Stimulated activated CD8-positive, alpha-beta memory T cell treated with anti-CD3 and anti-CD28 coated beads, Interleukin-15, amount 100 ng/mL, for 1 hour (primary cell): Measurements from ENCODE around the gene SPINT3.
"Not testable (repeated sequence)": the region's sequence is repeated elsewhere in the genome, so short reads cannot be mapped to it uniquely, and the experiment has no call there.

ENCODE experiments used
- DNase-seq: peaks from one replicate; pipeline ENCODE4 v3.0.0-alpha.2; 2020; ENCODE audit warnings: low read depth

SPINT3 gene

DNA sequence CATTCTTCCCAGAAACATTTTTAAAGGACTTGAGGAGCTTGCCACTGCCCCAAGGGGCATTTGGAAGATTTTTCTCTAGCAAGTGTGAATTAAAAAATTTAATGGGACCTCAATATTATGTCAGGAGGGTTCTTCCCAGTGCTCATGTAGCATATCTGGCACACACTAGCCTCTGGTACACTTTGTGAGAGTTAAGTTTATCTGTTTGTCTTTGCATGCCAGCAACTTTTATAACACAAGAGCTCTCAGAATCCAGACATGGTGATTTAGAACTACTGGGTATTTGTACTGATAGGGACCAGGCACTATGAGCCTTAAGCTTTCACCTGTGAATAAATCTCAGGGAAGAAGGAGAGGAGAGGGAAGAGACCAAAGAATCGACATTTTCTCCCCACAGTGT lies 12.9 kb downstream of the SPINT3 start:
- DNase-seq: no peak

DNA sequence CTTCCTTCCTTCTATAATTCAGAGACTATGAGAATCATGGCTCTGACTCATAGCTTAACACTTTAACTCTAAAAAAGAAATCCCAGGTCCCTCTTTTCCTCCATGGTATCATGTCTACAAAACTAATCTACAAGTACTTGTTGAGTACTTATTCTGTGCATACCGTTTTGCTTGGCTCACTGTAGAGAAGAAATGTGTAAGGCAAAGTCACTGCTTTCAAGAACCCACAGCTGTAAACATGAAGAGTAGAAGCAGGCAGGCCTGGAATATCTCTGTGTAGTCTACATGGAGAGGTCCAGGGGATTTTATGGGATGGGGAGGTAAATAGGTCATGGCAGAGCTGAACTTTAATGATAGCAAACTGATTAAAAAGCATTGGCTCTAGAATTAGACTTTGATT lies 13.8 kb downstream of the SPINT3 start:
- DNase-seq: no peak

DNA sequence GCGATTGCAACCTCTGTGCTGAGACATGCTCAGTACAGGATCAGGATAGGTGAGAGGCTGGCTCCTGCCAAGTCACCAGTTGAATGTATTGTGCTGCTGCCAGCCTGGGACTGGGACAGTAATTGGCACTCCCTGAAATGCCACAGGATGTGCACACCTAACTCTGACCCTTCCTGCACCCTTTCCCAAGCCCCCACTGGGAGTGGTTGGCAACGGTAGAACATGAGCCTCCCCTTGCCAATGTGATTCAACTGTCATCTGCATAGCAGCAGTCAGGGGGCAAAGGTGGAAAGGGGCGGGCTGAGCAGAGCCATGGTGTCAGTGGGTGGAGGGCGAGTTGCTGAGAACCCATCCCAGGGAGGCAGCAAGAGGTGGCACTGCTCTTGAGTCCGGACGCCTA lies 15.4 kb downstream of the SPINT3 start:
- no peak for DNase-seq

DNA sequence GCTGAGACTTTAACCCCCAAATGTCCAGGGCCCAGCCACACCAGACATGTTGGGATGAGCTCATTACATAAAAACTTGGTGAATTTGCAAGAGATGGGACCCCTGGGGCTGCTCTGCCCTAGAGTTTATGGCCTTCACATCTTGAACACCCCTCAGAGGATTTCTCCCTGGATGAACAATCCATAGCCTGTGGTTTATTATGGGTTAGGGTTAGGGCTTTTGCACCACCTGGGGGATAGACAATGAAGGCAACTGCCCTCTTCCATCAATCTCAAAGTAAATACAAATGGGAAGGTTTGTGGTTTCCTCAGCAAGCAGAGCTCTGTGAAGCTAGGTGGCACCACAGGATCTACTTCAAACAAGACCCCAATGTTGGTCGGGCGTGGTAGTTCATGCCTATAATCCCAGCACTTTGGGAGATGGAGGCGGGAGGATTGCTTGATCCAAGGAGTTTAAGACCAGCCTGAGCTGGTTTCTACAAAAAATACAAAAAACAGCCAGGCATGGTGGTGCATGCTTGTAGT lies 17.4 kb downstream of the SPINT3 start:
- no peak for DNase-seq

DNA sequence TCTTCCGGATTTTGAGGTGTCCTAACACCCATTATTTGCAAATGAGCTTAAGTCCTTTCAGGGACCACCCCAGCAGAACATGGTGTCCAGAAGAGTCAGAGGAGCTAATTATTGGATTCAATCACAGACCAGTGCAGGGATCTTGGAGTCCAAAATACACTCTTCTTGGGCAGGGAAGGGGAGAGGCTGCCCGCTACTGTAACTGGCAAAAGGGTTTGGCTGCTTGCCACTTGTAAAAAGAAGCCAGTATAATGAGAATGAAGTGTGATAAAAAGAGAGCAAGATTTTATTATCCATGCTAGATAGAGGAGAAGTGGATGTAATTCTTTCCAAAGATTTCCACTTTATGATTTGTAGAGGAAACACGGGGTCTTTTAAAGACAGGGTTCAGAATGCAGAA lies 19.3 kb downstream of the SPINT3 start:
- DNase-seq: no peak

DNA sequence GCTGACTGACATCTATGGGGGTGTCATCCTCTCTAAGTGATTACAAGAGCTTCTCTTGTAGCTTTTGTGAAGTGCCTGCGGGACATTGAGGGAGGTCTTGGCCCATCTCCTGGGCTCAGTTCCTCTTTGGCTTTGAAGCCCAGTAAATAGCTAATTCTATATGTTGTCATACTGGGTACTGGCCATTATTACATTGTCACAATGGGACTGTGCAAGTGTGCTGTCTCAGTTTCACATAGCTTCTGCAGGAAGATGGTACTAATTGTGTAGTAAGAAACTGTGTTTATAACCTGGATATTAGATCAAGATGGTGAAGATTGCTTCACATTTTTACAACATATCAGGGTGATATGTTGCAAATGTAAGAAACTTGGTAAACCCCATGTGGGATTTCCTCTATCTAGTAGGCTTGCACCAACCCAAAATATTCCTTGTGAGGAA lies 19.9 kb downstream of the SPINT3 start:
- DNase-seq: no peak

DNA sequence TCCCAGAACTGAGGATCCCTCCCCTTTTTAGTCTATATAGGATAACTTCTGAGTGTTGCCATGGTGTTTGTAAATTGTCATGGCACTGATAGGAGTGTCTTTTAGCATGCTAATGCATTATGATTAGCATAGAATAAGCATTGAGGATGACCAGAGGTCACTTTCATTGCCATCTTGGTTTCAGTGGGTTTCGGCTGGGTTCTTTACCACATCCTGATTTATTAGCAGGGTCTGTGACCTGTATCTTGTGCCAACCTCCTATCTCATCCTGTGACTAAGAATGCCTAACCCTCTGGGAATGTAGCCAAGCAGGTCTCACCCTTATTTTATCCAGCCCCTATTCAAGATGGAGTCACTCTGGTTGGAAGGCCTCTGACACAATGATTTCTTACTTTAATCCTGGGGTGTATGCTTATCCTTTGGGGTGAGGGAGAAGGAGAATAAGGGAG lies 26.3 kb downstream of the SPINT3 start:
- DNase-seq: no peak

DNA sequence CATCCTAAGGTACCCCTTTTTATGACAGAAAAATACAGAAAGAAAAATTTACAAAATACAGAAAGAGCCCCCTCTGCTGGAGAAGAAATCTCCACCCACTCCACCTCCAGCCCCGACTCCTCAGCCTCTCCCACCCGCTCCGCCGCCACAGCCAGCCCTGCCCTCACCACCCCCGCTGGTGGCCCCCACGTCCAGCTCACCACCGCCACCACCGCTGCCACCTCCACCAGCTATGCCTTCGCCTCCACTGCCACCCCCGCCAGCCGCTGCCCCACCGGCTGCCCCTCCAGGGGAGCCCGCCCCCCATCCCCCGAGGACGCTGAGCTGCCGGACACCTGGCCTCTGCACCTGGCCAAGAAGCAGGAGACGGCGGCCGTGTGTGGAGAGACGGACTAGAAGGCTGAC lies 28.2 kb downstream of the SPINT3 start:
- DNase-seq: no peak

DNA sequence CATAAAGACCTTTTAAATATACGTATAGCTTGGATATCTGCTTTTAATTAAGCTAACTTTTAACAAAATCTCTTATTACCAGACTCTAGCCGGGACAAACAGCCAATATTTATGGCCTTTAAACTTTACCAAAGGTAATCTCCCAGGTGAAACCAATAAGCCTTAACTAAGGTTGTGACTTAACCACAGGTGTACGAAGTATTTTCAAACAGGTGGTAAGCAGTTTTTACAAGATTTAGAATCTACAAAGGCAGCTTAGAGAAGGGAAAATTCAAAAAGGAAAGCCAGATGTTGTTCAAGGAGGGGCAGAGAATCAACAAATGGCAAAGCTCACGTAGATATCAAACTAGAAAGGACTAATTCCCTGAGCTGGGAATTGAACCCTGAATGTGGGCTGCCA lies 30.0 kb downstream of the SPINT3 start:
- DNase-seq: no peak

DNA sequence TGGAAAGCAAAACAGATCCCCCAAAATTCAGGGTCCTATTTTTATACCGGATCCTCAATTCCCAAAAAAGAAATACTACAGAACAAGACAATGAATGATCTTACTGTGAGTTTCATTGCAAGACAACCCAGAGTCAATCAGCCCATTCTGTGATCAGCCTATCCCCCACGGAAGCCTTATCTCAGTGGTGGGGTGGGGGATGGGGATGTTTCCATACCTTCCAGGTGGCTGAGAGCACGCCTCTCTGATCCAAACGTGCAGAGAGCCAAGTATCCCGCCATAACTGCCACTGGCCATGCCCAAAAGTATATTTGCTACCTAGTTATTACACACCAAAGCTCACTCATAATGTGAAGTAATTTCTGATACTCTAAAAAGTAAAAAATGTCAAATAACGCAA lies 30.7 kb downstream of the SPINT3 start:
- DNase-seq: no peak

DNA sequence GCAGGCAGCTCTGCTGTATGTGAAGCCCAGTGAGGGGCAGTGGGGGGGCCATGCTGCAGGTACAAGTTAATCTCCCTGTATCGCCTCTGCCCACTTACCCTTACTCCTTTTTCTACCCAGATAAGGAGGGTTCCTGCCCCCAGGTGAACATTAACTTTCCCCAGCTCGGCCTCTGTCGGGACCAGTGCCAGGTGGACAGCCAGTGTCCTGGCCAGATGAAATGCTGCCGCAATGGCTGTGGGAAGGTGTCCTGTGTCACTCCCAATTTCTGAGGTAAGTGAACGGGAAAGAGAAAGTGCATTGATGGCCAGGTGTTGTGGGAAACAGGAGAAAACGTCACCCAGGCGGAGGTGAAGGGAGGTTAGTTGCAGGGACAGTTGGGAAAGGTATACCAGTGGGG lies 35.6 kb downstream of the SPINT3 start:
- DNase-seq: no peak

DNA sequence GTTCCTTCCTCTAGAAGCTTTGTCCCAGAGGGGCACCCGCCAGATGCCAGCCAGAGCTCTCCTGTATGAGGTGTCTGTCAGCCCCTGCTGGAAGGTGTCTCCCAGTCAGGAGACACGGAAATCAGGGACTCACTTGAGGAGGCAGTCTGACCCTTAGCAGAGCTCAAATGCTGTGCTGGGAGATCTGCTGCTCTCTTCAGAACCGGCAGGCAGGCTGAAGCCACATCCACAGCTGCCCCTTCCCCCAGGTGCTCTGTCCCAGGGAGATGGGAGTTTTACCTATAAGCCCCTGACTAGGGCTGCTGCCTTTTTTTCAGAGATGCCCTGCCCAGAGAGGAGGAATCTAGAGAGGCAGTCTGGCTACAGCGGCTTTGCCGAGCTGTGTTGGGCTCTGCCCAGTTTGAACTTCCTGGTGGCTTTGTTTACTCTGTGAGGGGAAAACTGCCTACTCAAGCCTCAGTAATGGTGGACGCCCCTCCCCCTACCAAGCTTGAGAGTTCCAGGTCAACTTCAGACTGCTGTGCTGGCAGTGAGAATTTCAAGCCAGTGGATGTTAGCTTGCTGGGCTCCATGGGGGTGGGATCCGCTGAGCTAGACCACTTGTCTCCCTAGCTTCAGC lies 37.8 kb downstream of the SPINT3 start:
- DNase-seq: not testable (repeated sequence)

DNA sequence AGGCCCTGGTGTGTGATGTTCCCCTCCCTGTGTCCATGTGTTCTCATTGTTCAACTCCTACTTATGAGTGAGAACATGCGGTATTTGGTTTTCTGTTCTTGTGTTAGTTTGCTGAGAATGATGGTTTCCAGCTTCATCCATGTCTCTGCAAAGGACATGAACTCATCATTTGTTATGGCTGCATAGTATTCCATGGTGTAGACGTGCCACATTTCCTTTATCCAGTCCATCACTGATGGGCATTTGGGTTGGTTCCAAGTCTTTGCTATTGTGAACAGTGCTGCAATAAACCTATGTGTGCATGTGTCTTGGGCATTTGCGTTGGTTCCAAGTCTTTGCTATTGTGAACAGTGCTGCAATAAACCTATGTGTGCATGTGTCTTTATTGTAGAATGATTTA lies 43.1 kb downstream of the SPINT3 start:
- not testable (repeated sequence) for DNase-seq

DNA sequence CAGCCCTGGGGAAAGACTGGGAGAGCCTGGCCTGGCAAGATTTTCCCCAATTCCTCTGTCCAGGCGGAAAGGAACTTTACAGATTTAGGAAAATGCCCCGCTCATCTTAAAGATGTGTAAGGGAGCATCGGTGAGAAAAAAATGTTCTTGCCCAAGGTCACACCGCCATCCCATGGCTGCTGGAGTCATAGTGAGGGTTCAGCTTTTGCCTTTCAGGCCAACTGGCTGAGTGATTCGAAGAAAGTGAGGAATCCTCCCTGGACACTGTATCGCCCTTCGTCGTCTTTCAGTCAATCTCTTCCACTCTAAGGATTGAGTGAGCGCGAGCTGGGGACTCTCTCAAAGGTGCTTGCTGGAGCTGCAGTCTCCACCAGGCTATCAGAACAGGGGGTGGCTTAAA lies 44.5 kb downstream of the SPINT3 start:
- DNase-seq: no peak

DNA sequence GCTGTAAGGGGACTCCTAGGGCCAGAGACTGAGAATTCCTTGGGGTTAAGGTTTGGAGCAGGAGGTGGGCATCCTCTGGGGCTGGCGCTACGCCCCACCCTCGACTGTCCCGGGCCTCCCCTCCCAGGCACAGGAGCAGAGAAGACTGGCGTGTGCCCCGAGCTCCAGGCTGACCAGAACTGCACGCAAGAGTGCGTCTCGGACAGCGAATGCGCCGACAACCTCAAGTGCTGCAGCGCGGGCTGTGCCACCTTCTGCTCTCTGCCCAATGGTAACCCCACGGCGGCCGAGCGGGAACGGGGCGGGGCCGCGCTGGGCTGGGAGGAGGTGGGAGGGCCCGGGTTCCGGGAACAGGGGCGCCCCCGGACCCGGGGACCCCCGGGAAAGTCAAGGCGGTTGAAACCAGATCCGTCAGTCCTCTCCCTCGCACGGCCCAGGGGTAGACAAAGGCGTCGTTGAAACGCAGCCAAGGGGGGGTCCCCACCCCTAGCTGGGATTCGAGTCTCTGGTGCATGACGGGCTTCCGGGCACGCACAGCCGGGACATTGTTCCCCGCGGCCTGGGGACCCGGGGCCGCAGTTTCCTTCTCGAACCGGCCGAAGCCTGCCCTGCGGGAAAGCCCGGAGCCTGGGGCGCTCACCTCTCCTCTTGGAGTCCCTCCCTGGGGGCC lies 45.0 kb downstream of the SPINT3 start:
- no peak for DNase-seq

DNA sequence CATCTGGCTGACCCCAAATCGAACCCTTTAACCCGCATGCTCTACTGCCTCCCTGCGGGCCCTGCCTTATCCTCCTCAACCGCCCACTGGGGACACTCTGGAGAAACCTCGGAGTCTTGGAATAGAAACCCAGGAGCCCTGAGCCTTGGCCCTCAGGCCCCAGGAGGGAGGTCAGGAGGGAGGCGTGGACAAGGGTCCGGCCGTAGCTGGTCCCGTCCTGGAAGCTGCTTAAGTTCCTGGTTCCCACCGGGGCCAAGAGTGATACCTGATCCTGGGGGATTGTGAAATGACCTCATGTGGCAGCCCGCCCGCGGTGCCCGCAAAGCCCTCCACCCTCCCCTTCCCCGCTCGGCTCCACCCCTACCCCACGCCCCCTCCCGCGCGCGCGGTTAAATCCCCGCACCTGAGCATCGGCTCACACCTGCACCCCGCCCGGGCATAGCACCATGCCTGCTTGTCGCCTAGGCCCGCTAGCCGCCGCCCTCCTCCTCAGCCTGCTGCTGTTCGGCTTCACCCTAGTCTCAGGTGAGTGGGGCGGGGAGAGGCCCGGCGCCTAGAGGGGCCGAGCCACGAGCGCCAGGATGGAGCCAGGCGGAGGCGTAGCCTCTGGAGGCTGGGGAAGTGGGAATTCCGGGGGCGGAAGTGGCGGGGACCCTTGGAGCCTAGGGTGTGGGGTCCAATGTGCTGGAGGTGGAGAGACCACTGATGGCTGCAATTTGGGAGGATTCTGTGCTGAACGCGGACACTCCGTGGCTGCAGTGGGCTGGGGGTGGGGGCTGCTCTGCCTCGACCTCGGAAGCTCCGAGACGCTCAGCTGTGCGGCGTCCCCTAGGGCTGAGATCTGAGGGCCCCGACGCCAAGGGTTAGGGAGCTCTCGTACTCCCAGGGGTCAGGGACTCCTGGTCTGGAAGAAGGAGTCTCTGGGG lies 45.8 kb downstream of the SPINT3 start, which contains the start of gene WFDC2:
WFDC2 (plus strand) TSS at position 418 of the 926 bp plus-strand sequence; CDS start at position 447, 29 bp downstream.
- no peak for DNase-seq

DNA sequence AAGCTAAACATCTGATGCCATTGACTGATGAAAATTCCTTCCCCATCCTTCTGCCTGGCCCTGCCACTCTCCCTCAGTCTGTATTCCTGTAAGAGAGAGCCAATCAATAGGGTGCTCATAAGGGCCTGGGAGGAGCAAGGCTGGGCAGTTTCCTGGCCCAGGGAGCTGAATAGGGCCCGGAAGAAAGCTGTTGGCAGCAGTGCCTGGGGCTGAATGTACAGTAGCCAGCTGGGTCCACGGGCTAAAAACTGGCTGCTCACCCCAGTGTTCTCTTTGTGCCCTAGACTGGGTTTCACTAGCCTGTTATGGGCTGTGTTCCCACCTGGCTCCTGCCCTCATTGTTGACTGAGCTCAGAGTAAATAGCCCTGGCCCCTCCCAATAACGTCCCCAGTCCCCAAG lies 47.6 kb downstream of the SPINT3 start:
- no peak for DNase-seq

DNA sequence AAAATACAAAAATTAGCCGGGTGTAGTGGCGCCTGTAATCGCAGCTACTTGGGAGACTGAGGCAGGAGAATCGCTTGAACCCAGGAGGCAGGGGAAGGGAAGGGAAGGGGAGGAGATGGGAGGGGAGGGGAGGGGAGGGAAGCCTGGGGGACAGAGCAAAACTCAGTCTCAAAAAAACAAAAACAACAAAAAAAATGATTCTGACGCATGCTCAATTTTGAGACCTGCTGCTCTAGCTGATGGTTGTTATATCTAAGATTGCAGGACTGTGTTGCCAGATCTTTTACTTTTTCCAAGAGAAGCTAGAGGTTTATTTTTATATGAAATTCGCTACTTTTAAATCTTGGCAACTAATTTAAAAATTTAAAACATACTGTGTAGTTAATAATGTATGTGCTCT lies 48.2 kb downstream of the SPINT3 start:
- DNase-seq: no peak

DNA sequence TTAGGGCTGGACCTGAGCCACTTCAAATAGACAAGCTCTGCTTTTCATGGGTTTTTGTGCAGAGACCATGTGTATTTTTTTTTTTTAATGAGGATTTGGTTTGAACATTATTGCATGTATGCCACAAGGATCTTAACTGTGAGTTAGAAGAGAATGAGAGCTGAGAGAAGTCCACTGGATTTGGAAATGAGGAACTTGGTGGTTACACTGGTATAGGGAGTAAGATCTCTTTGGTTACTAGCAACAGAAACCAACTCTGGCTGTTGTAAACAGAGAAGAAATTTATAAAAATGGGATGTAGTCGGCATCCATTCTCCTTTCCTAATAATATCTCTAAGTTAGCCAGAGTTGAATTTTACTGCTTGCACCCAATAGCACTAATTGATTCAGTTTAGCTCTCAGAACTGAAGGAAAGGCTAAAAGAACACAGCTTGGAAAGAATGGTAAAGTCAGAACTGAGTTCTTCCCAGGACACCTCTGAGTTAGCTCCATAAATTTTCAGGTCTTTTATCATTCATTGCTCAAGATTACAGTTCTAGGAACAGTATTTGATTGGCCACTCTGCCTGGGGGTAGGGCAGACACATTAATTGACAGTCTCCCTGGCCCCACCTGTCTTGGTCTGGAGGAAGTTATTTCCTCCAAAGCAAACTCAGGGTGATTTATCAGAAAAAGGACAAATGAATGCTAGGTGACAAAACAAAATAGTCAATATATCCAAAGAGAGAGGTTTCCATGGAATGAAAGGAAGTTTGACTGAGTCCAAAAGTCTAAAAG lies 49.7 kb downstream of the SPINT3 start:
- no peak for DNase-seq

DNA sequence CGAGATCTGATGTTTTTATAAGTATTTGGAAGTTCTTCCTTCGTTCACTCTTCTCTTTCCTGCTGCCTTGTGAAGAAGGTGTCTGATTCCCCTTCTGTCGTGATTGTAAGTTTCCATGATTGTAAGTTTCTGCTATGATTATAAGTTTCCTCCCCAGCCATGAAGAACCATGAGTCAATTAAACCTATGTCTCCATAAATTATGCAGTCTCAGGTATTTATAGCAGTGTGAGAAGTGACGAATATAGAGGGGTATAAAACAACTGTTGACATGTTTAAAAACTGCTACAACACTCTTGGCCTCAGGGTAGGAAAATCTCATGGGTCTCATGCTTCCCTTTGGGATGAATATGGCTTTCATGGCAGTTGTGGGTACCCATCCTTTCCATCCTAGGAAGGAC lies 51.7 kb downstream of the SPINT3 start:
- DNase-seq: no peak

DNA sequence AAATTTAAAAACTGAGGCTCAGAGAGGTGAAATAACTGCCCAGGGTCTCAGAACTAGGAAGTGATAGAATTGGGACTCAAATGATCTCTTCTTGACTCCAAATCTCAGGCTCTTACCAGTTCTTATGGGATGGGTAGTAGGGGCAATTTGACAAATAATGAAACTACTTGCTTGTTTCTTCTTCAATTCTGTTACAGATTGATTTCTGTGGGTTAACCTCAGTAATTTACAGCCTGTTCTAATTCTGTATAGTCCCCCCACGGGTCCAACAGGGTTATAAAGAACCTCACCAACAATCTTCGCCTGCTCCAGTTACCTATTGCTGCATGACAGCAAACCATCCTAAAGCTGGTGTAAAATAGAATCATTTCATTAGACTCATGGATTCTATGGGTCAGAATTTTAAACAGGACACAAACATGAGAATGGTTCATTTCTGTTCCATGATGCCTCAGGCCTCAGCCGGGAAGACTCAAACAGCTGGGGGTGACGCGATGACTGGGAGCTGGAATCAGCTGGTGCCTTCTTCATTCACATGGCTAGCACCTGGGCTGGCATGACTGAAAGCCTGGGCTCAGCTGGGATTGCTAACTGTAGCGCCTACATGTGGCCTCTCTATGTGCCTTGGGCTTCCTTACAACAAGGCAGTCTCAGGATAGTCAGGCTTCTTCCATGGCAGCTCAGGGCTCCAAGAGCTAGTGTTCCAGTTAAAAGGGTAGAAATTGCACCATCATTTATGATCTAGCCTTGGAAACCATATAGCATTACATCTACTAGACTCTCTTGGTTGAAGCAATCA lies 52.5 kb downstream of the SPINT3 start:
- no peak for DNase-seq
